Stimulated activated CD8-positive, alpha-beta memory T cell treated with anti-CD3 and anti-CD28 coated beads, Interleukin-15, amount 100 ng/mL, for 48 hours (primary cell): ENCODE results near the gene RNF212.
A peak's percentile ranks its signal among the peaks of the same experiment; 100 is the strongest.
"Not testable (repeated sequence)": the region's sequence is repeated elsewhere in the genome, so short reads cannot be mapped to it uniquely, and the experiment has no call there.

ENCODE experiments used
- DNase-seq, 2 donors: peaks; one replicate each; pipeline ENCODE4 v3.0.0-alpha.2; 2020; ENCODE audit warnings: low read depth in 2 of 2

RNF212 gene

GRCh38 chr4:1048773-1049590 is 64.4 kb downstream of the RNF212 start:
- DNase-seq: peak in 1 of 2 donors; percentile 18

GRCh38 chr4:1047976-1048772 is 65.2 kb downstream of the RNF212 start:
- no peak for DNase-seq

GRCh38 chr4:1047106-1047975 is 66.0 kb downstream of the RNF212 start:
- DNase-seq: no peak

- DNase-seq: not testable (repeated sequence)
Measured at GRCh38 chr4:1046581-1047011, 66.8 kb downstream of the RNF212 start.

GRCh38 chr4:1045595-1046201 is 67.7 kb downstream of the RNF212 start:
- no peak for DNase-seq

DNA sequence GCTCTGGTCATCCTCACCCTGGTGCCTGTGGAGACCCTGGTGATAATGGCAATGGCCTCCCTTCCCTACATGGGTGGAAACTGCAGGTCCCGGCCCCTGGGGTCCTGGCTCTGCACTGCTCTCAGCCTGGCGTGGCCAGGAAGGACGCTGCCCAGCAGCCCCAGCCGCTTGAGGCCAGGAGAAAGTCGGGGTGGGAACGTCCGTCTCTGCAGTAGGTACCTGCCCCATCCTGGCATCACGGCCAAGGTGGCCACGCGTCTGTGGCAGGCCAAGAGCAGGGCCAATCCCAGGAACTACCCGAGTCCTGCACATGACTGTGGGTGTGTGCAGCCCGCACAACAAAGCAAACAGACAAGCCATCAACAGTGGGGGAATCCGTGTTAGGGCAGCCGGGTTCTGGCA is 68.2 kb downstream of the RNF212 start:
- no peak for DNase-seq

DNA sequence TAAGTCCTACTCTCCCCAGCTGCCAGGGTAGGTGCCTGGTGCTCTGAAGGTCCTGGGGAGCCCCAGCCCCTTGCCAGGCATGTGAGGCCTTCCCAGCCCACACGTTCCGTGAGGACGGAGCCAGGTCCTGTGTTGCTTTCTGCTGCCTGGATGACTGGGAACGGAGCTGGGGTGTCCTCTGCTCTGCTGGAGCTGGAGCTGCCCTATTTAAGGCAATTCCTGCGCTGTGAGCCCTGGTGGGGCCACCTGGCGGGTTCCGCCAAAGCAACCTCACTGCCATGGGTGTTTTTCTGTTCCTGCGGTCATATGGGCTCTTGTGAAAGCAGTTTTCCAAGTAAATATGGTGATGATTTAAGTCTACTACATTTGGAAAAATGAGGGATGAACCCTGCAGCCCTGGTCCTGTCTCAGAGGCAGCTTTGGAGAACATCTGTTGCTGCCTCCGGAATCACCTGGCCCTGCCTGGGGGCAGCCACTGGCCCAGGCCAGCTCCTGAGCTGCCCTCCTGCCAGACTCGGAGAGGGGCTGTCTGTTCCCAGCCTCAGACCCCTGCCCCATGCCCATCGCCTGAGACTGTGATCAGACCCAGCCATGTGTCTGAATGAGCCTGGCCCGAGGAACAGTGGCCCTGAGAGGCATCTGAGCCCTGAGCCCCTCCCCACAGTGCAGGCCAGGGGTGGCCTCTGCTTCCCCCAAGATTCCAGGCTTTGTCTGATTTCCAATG is 68.7 kb downstream of the RNF212 start:
- DNase-seq: no peak

DNA sequence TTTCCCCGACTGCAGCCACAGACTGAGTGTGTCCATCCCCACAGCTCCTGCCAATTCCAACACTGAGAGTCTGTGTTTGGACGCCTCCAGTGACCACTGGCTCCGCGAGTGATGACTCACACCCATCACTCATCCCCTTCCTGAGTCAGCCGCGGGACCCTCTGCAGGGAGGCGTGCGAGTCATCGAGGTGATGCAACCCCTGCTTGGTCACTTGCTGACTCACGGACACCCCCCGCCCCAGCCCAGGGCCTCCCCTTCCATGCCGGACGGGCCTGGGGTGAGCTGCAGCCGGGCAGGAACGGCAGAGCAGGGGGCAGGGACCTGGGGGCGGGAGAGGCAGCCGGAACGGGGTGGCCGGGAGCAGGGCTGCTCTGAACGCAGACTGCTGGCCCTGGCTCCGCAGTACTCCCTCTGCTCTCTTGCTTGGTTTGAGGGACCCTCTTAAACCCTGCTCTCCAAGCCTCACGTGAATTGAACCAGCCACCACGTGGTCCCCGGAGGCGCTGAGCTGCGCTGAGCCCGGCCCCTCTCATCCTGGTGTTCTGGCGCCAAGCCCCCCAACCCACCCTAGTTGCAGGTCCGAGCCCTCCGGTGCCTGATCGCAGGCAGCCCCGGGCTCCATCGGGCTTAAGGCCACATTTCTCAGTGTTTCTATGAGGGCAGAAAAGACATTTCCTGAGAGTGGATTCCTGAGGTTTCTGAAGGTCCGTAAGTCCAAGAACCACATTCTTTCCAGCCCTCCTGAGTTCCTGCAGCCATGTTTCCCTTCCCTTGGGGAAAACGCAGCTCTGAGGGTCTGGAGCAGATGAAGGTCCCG is 69.5 kb downstream of the RNF212 start:
- peak; percentile 27 to 57 for DNase-seq

DNA sequence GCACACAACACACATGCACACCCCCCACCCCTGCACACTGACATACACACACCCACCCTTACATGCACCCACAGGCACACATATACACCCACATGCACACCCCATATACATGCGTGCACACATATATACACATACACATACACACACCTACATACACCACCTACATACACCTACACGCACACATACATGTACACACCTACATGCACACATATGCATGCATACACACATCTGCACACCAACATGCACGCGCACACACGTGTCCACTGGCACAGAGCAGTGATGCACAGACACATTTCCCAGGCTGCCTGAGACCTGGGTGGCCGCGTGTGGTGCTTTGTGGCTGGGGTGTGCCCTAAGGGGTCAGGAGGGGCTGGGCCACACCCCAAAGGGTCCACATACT is 70.2 kb downstream of the RNF212 start:
- no peak for DNase-seq

DNA sequence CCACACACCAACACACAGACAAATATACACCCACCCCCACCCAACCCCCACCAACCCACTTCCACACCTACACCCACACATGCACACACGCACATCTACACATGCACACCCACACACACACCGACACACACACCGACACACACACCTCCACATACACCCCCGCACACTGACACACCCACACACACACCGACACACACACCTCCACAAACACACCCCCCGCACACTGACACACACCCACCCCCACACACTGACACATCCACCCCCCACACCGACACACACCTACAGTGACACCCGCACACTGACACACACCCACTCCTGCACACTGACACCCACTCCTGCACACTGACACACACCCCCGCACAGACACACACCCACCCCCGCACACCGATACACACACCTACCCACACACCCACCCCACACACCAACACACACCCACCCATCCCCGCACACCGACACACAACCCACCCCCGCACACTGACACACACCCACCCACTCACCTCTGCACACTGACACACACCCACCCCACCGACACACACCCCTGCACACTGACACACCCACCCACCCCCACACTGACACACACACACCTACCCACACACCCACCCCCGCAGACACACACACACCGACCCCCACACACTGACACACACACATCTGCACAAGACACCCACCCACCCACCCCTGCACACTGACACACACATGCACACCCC is 70.9 kb downstream of the RNF212 start:
- no peak for DNase-seq

DNA sequence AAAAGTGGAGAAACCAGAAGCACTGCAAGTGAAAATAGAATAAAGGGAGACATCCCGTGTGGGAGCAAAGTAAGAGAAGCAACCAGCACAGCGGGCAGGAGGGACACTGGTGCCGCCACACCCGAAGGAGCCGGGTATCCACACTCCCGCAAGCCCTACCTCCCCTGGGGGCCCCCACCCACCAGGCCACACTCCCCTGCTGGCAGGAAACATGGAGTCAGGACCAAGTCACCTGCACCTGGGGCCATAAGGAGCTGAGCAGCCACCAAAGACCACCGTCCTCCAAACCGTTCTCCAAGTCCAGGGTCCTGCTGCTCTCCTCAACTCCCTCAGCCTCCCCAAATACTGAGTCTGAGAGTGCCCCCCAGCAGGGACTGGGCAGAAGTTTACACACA is 71.4 kb downstream of the RNF212 start:
- no peak for DNase-seq

GRCh38 chr4:1041147-1041935 is 72.0 kb downstream of the RNF212 start:
- DNase-seq: no peak

DNA sequence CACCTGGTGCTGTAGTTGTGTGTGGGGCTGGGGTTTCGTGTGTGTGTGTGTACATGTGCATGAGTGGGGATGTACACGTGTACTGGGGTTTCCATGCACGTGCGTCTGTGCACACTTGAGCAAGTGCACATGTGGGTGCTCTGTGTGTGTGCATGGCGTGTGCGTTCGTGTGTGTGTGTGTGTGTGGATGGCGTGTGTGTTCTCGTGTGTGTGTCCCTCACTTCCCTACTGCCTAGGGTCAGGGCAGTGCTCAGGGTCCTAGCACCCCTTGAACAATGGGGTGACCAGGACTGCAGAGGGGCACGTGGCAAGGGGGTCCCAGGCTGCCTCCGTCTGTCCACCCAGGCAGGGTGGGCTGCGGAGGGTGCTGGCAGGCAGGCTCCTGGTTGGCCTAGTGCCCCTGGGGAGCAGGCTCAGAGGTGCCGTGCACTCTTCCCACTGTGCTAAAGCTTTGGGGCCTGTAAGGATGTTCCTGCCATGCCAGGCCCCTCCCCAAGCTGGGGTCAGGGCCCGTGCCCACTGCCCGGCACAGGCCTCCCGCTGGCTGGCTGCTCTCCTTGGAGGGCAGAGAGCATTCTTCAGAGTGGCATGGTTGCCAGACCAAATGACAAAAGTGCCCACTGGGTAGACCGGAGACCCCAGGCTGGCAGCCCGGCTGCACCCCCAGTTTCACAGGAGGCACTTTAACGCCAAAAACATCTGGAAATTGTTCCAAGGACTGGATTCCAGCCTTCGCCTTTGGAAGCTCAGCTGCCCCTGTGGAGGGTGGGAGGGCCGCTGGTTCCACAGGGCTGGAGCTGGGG is 72.8 kb downstream of the RNF212 start:
- DNase-seq: no peak

DNA sequence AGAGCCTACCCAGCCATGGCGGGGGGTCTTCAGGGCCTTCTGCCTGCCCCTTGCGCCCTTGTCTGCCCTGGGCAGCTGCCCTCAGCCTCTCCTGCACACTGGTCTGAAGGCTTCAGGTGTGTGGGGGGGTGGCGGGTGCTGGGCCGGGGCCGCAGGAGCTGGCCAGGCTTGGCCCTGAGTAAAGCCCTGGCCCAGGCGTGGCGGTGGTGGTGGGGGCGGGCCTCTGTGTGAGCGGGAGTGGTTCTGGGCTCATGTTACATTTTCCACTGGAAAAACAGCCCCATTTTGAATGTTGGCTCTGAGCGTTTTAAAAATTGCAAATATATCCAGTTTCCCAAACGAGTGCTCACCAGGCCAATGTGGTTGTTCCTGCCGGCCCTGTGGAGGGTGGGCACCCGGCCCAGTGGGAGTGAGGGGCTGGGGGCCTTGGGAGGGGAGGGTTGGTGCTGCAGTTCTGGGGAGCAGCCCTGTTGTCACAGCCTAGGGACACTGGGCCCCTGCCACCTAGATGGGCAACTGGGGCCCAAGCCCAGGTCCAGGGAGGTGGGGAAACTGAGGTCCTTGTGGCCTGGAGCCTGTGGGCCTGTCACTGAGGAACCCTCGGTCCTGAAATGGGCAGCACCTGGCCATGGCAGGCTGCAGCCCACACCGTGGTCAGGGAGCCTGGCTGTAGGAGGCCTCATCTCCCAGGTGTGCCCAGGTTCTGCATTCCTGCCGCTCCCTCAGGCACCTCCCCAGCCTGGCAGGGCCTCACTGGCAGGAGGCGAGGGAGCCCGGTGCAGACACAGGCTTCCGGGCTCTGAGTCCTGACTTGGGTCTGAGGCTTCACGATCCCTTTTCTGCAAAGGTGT is 73.6 kb downstream of the RNF212 start:
- no peak for DNase-seq

- no peak for DNase-seq
Measured at GRCh38 chr4:1038948-1039492, 74.3 kb downstream of the RNF212 start.

DNA sequence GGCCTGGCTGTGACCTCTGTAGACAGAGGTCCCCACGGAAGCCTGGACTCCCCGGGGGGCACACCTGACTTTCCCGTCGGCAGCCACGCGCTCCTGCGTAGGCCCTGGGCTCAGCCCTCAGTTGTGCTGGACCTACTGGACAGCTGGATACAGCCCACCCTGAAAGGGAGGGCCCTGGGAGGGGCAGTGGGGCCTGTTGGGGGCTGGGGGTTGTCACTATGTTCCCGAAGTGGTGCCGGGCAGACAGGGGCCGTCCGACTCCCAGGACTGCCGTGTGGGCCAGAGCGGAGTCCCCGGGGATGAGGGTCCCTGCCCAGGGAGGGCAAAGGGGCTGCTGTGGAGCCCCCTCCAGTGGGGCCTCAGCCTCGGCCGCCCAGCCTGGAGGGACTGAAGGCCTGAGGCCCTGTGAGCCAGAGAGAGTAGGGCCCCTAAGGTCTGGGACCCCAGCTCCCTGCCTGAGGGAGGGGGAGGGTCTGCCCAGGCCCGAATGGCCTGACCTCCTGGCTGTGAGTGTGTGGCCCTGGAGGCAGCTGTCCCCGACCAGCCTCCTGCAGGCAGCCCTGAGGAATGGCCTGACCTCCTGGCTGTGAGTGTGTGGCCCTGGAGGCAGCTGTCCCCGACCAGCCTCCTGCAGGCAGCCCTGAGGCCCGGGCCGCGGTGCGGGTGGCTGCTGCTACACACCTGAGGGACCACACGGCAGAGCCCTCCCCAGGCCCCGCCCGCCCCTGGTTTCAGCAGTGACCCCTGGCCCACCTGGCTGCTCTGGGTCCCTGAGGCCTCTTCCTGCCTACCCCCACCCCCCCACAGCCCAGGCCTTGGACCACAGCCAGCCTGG is 76.2 kb downstream of the RNF212 start:
- no peak for DNase-seq
